Measurements from ENCODE around the gene YWHAE.
"Not testable (repeated sequence)": the region's sequence is repeated elsewhere in the genome, so short reads cannot be mapped to it uniquely, and the experiment has no call there.

The YWHAE gene

DNA sequence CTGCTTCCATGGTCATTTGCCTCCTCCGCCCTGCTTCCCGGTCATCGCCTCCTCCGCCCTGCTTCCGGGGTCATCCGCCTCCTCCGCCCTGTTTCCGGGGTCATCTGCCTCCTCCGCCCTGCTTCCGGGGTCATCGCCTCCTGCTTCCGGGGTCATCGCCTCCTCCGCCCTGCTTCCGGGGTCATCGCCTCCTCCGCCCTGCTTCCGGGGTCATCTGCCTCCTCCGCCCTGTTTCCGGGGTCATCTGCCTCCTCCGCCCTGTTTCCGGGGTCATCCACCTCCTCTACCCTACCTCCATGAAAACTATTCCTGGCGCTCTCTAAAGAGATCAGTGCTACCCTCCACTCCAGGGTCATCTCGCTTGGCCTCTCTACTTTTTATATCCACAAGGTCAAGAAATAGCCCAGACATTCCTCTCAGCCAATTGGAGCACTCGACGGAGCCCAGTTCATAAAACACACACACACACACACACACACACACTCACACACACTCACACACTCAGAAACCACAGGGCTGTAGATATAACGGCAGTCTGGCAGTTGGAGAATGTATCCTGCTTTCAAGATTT is 75.7 kb downstream of the YWHAE start:
- no peak for DNase-seq

DNA sequence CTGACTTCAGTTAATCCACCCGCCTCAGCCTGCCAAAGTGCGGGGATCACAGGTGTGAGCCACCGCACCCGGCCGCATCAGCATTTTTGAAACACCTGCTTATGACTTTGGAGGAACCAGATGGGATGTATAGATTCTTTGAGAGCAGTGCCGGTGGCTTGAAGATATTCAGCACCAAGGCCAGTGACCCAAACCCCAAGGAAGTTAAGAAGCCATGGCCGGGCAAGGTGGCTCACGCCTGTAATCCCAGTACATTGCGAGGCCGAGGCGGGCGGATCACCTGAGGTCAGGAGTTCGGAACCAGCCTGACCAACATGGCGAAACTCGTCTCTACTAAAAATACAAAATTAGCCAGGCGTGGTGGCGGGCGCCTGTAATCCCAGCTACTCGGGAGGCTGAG is 76.7 kb downstream of the YWHAE start:
- no peak for DNase-seq

DNA sequence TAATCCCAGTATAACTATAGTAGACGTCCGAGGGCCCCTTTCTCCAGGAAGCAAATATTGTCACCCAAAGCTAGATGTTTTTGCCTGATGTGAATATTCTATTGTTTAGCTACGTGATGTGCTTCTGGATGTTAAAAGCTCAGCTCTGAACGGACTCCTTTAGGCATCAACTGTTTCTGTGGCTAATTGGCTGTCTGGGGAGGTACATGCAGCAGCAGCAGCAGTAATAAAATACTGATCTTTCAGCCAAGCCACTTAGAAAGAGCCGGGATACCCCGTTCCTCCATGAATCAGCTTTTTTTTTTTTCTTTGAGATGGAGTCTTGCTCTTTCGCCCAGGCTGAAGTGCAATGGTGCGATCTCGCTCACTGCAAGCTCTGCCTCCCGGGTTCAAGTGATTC is 77.5 kb downstream of the YWHAE start:
- no peak for DNase-seq

DNA sequence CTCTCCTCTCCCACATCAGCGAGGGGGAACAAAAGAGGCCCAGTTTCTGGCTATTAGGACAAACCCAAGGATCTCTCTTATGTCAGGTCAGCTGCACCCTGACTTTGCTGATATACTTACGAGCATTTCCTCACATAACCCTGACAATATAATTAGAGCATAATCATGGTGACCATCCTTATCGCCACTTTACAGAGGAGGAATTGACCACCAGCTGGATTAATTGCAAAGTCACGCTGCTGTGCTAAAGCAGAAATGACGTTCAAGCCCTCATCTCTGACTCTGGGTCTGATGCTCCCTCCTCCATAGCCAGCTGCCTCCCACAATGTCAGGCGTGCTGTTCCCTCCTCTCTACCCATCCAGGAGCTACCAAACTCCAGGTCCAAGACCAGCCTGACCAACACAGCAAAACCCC is 78.0 kb downstream of the YWHAE start:
- DNase-seq, result no peak

DNA sequence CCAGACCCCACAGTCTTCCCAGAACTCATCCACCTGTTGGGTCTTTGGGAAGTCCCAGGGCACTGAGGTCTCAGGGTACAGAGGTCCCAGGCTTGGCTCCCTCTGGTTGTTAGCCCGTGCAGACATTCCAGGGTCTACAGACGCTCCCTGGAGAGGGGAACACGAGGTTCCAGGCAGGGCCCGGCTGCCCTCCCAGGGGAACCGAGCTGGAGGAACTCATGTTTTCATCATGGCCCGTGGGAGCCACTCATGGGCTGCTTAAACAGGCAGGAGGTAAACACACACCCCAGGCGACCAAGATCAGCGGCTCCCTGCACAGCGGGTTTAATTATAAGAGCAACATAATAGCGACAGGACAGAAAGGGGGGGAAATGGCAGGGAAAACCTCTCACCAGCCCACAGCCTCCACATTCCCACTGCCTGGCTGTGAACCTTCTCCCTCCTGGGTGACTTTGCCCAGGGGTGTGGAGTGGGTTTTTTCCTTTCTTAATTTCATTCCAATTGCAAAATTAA is 84.1 kb downstream of the YWHAE start:
- no peak for DNase-seq

DNA sequence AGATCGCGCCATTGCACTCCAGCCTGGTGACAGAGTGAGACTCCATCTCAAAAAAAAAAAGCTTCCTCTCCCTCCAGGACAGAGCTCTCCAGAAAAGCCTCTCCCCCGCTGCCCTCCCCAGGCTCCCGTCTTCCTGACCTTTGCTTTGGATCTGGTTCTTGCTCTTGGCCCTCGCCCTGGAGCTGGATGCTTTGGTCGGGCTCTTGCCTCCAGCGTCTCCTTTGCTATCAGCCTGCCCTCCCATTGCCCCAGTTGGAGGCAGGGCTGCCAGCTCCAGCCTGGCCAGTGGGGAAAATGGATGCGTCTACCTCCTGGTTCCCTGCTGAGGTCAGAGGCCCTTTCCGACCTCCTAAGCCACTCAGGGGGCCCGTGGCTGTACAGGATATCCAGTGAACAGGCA is 84.6 kb downstream of the YWHAE start:
- DNase-seq, result no peak

DNA sequence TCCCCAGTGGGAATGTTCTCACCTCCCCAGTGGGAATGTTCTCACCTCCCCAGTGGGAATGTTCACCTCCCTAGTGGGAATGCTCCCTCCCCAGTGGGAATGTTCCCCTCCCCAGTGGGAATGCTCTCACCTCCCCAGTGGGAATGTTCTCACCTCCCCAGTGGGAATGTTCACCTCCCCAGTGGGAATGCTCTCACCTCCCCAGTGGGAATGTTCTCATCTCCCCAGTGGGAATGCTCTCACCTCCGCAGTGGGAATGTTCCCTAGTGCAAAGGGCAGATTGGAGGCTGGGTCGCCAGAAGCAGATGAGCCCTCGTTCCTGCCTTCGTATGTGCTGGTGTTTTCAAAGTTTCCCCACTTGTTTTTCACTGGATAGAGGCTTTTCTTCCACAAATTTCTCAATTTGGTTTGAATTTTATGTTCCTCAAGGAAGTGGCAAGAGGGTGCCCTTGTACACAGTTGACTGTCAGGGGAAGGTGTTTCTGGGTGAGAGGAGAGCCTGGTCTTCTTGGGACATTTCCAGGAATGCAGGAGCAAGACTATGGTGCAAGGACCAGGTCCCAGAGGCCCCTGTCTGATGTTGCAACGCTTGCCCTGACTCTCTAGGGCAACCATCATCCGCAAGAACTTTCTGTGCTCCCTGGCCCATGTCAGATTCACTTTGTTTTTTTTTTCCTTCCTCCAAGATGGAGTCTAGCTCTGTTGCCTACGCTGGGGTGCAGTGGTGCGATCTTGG is 86.6 kb downstream of the YWHAE start:
- DNase-seq, result no peak

DNA sequence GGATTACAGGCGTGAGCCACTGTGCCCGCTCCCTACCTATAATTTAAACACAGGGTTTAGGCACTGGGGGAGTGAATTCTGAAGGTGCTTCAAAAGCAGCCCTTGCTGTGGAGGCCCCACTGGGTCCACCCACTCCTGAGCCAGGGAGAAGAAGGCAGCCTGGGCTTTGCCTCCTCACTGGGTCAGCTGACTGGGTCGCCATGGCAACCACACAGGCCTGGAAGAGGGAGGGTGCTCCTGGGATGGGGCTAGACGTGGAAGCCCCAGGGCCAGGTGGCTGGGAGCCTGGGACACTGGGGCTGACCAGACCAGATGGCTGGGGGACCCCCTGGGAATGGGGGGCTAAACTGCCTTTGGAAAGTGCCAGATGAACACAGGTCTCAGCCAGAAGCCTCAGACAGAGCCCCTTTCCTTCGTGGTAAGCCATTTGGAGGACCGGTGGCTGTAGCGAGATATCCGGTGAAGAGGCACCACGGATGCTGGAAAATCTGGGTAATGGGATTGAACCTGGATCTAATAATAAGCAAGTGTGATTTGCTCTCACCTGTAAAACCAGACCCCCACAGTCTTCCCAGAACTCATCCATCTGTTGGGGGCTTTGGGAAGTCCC is 87.7 kb downstream of the YWHAE start:
- no peak for DNase-seq

DNA sequence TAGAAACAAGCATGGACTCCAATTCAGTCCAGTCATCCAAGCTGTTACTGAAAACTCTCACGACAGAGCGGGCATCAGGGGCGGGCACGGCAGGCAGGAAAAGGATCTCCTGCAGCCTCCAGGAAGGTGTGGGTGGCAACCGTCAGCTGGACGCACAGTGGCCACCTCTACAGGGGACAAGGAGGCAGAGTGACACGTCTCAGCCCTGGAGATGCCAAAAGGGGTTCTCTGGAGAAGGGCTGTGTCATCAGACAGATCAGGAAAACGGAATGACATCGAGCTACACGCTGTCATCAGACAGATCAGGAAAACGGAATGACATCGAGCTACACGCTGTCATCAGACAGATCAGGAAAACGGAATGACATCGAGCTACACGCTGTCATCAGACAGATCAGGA is 92.2 kb downstream of the YWHAE start:
- DNase-seq, result not testable (repeated sequence)

DNA sequence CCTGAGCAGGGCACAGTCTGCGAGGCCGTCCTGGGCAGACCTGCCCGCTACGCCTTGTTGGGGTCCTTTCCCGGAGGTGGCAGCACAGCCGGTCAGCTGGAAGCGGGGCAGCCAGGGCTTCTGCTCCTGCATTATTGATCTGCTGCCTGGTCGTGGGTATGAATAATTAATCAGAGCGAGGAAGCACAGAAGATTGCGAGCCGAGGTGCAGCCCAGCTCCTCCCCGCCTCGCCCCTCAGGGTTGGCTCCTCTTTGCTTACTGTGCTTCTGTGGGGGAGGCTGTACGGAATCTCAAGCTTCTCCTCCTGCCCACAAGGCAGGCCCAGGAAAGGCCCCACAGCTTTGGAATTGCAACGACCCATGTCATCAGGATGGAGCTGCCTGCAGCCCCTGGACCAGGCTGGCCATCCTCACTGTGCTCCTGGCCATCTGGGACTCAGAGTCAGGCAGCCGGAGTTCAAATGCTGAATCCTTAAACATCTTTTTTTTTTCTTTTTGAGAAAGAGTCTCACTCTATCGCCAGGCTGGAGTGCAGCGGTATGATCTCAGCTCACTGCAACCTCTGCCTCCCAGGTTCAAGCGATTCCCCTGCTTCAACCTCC is 95.0 kb downstream of the YWHAE start:
- no peak for DNase-seq

DNA sequence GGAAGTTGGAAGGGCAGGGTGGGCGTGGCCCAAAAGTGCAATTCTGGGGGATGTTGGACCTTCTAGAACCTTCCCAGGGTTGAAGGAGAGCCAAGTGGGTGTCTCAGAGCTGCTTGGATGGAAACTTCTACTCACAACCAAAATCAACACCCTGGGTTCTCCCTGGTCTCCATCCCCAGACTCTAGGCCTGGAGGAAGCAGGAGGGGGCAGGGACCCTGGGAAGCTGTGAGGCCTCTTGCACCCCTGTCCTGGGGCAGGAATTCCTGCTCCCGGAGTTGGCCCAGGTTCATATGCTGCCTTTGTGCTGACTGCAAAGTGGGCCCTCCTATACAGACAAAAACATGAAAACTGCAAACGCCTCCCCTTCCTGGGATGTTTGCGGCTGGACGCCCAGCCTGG is 95.5 kb downstream of the YWHAE start:
- no peak for DNase-seq

DNA sequence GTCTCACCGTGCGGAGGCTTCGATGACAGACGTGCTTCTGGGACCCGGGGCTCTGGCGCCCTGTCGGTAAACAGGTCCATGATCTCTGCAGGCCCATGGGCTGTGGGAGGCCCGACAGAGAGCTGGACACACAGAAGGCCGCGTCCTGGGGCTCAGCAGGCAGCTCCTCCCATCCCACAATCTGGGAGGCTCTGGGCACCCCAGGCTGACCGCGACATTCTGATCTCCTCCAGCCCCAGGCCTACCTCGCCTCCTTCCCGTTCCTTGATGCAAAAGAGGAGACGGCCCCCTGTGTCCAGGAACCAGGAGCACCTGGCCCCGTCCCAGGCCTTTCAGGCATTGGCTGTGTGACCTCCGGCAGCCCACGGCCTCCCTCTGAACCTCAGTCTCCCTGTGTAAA is 97.3 kb downstream of the YWHAE start:
- DNase-seq, result no peak

DNA sequence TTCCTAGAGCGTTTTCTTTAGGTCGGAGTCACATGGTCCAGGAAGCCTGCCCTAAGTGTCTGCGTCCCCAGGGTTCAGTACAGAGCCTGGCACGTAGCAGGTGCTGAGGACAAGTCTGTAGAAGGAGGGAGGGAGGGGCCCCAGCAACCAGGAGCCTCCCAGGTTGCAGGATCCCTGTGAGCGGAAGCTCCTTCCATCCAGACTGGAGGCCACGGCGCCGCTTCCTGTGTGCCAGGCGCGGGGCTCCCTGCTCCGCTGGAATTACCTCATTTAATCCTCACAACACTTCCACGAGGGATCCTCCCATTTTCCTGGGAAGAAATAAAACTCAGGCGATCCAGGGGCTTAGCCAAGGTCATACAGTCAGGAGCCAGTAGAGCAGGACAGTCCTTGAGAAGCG is 98.5 kb downstream of the YWHAE start:
- no peak for DNase-seq

DNA sequence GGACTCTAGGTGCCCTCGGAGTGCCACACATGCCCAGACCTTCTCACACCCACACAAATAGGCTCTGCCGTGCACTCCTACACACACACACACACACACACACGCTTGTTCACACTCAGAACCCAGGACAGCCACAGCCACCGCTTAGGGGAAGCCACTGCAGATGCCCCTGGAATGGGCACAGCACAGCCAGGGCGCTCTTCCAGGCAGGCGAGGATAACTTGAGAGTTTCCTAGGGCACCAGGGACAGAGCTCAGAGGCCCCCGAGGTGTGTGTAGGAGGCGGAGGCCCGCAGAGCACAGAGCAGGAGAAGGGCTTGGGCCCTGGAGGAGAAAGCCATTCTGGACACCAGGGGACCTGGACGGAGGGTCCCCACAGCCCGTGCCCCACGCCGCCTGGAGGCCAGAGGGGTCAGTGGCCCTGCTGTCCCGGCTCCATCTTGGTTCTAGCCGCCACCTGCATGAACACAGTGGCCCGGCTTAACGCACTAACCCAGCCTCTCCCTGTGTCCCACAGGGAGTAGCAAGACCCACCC is 99.6 kb downstream of the YWHAE start:
- DNase-seq, result no peak

DNA sequence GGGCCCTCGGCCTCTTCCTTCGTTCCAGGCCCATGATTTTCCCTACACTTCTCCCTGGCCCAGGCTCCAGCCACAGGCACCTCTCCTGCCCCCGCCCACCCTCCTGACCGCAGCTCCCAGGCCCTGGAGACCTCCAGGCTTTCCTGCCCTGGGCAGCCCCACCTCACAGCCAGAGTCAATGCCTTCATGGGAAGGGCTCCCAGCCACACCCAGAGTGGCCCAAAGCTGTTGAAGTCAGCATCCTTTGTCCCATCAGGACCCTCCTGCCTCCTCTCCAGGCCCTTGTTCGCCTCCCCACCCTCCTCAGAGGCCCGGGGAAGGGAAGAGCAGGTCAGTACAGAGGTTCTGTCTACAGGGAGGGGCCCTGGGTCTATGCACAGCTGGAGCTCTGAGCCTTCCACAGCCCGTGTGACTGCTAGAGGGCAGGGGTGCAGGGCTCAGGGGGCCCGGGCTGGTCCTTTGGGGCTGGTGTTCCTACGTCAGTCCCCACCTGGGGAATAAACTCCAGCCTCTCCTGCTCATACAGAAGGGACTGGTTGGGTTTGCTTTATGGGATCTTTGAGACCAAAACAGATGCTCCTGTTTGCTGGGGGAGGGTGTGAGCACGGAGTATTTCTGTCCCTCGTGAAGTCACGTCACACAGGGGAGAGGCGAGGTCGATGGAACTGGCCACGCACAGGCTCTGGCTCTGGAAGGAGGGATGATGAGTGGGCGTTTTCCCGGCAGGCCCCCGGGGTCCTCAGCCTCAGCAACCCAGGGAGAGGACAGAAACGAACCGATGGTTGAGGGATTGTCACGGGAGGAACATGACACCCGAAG is 100.3 kb downstream of the YWHAE start:
- no peak for DNase-seq

DNA sequence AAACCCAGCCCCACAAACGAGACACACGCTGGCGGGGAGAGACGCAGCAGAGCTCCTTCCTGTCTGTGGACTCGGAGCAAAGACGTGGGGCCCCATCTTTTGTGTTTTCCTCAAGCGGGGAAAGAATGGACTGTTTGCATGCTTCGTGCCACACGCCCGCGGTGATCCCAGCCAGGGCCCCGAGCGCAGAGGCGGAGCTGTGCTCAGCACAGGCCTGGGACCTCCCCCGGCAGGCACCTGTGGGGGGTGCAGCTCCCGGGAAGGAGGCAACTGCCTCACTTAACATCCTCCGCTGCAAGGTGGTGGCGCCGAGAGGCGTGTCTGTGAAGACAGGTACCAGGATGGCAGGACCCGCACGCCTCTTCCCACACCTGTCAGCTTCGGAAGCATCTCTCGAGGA is 101.4 kb downstream of the YWHAE start:
- DNase-seq, result no peak

Measured in GF-D8 (cell line).